OCI-LY3 (cell line): ENCODE measurements around the gene COL13A1.

Experiments
- H2AFZ ChIP-seq: fragments of 200-600, 300-600 bp; shearing (Covaris generic); 2 replicates; pipeline ENCODE4 v1.6.0; 2014; ENCODE audit warnings: antibody characterized with exemption, low read depth, low read length
- H3K27ac ChIP-seq: fragments of 200-600, 300-600 bp; sonication (generic); 2 replicates; pipeline ENCODE4 v1.5.1; 2014; ENCODE audit warnings: mild to moderate bottlenecking, low read length, moderate library complexity, mixed read lengths
- H3K27me3 ChIP-seq: fragments of 200-600, 300-600 bp; sonication (generic); 2 replicates; pipeline ENCODE4 v1.6.1; 2014; ENCODE audit warnings: low read depth, low read length, mixed read lengths
- H3K36me3 ChIP-seq: fragments of 200-600, 300-600 bp; sonication (generic); replicated peaks from 2 replicates; pipeline ENCODE3; 2014; ENCODE audit warnings: low read depth, low read length, mixed read lengths
- H3K4me1 ChIP-seq: fragments of 300-600, 200-600 bp; sonication (generic); 2 replicates; pipeline ENCODE4 v1.6.1; 2014; ENCODE audit warnings: low read length, mixed read lengths
- H3K4me2 ChIP-seq: fragments of 200-600, 300-600 bp; sonication (generic); 2 replicates; pipeline ENCODE4 v1.6.1; 2014; ENCODE audit warnings: low read length, mixed read lengths
- H3K4me3 ChIP-seq: fragments of 300-600, 200-600 bp; sonication (generic); 2 replicates; pipeline ENCODE4 v1.5.1; 2014; ENCODE audit warnings: antibody characterized with exemption, mild to moderate bottlenecking, low read length, moderate library complexity
- H3K79me2 ChIP-seq: fragments of 300-600, 200-600 bp; shearing (Covaris generic); 2 replicates; pipeline ENCODE4 v1.6.1; 2014; ENCODE audit warnings: mild to moderate bottlenecking, low read length, mixed read lengths
- H3K9ac ChIP-seq: fragments of 300-600, 200-600 bp; shearing (Covaris generic); 2 replicates; pipeline ENCODE4 v1.6.0; 2014; ENCODE audit warnings: mild to moderate bottlenecking, low read length, moderate library complexity
- H3K9me3 ChIP-seq: fragments of 200-600, 300-600 bp; shearing (Covaris generic); 2 replicates; pipeline ENCODE4 v1.6.1; 2014; ENCODE audit warnings: low read length, mixed read lengths; ENCODE audit not compliant: insufficient read depth
- H4K20me1 ChIP-seq: fragments of 200-600, 300-600 bp; sonication (generic); 2 replicates; pipeline ENCODE4 v1.6.1; 2016; ENCODE audit warnings: low read length, mixed read lengths; ENCODE audit not compliant: insufficient read depth
- CTCF ChIP-seq: fragments of 200-600, 300-600 bp; sonication (generic); IDR thresholded peaks from 2 replicates; pipeline ENCODE4 v1.5.1; 2014; ENCODE audit warnings: antibody characterized with exemption, low read length, low read depth
- EZH2phosphoT487 ChIP-seq: fragments of 200-600 bp; shearing (Covaris generic); IDR thresholded peaks from 2 replicates; pipeline ENCODE4 v1.6.1; 2018; ENCODE audit warnings: antibody characterized with exemption, mixed run types, low read depth

The COL13A1 gene

GRCh38 chr10:69873135-69873639 lies 71.5 kb downstream of the COL13A1 start:
- H3K9ac ChIP-seq = no peak overlapping the region
- H3K27me3 ChIP-seq = peaks cover 5% of the 10 kb centered on the region; the same call in 1 of the 2 replicates
- TF ChIP-seq CTCF (no peak), EZH2phosphoT487 (no peak)
- no peak overlapping the region for H2AFZ ChIP-seq
- H3K4me3 ChIP-seq = no peak overlapping the region
- no peak overlapping the region for H3K4me2 ChIP-seq
- H3K4me1 ChIP-seq = no peaks in the 10 kb centered on the region
- H3K36me3 ChIP-seq = no peaks in the 10 kb centered on the region
- no peaks in the 10 kb centered on the region for H4K20me1 ChIP-seq
- H3K27ac ChIP-seq = no peak overlapping the region
- no peaks in the 10 kb centered on the region for H3K9me3 ChIP-seq
- no peaks in the 10 kb centered on the region for H3K79me2 ChIP-seq

- Histone ChIP-seq H3K9me3 (no peaks in the 10 kb centered on the region), H3K4me1 (no peaks in the 10 kb centered on the region), H3K36me3 (no peaks in the 10 kb centered on the region), H3K4me2 (no peak overlapping the region), H4K20me1 (no peaks in the 10 kb centered on the region), H3K4me3 (no peak overlapping the region), H3K27ac (no peak overlapping the region), H3K9ac (no peak overlapping the region), H3K27me3 (peaks cover 4% of the 10 kb centered on the region; the same call in 1 of the 2 replicates), H3K79me2 (no peaks in the 10 kb centered on the region), H2AFZ (no peak overlapping the region)
- TF ChIP-seq EZH2phosphoT487 (no peak), CTCF (no peak)
Observed at GRCh38 chr10:69874449-69874848, 72.7 kb downstream of the COL13A1 start.

- Histone ChIP-seq H3K4me3 (no peak overlapping the region), H3K9me3 (no peaks in the 10 kb centered on the region), H4K20me1 (no peaks in the 10 kb centered on the region), H3K4me1 (no peaks in the 10 kb centered on the region), H3K79me2 (no peaks in the 10 kb centered on the region), H2AFZ (no peak overlapping the region), H3K4me2 (no peak overlapping the region), H3K27ac (no peak overlapping the region), H3K9ac (no peak overlapping the region), H3K36me3 (no peaks in the 10 kb centered on the region), H3K27me3 (no peaks in the 10 kb centered on the region; the same call in 1 of the 2 replicates)
- TF ChIP-seq EZH2phosphoT487 (no peak), CTCF (no peak)
Observed at GRCh38 chr10:69875856-69876255, 74.2 kb downstream of the COL13A1 start.

GRCh38 chr10:69876286-69876685 lies 74.6 kb downstream of the COL13A1 start:
- Histone ChIP-seq H3K4me1 (no peaks in the 10 kb centered on the region), H3K27ac (no peak overlapping the region), H3K9ac (no peak overlapping the region), H2AFZ (no peak overlapping the region), H3K4me2 (no peak overlapping the region), H3K9me3 (no peaks in the 10 kb centered on the region), H3K79me2 (no peaks in the 10 kb centered on the region), H3K27me3 (no peaks in the 10 kb centered on the region; the same call in 1 of the 2 replicates), H3K36me3 (no peaks in the 10 kb centered on the region), H3K4me3 (no peak overlapping the region), H4K20me1 (no peaks in the 10 kb centered on the region)
- no peak for TF ChIP-seq EZH2phosphoT487
